ENCODE results near the gene GABRB1. TPM values are rescaled to one million over a fixed set of nuclear protein-coding genes. Genes with fewer than 3 reads are reported as not detected.

Gene GABRB1
- total RNA-seq, 2 experiments from 2014 or later = not detected

- no peak for DNase-seq
- CTCF ChIA-PET = no interaction called here
- Mint-ChIP-seq H3K27me3 (no peaks in the 10 kb centered on the region), H3K4me3 (no peak overlapping the region), H3K27ac (no peak overlapping the region), H3K9me3 (peaks cover 3% of the 10 kb centered on the region), H3K4me1 (ENCODE audit: low read depth) (peaks cover 13% of the 10 kb centered on the region), H3K36me3 (peaks cover 1% of the 10 kb centered on the region)
- intact Hi-C loops (cut with micrococcal nuclease) = loop anchor here (10.0 kb wide), 1 partner anchor 451 kb away; the partner anchor contains the start of gene COMMD8
- POLR2A ChIA-PET = interaction anchor here (0.7 kb wide), 1 partner anchor 108 kb away, joined by 3 read pairs; no protein-coding TSS in a partner anchor
Observed at GRCh38 chr4:47013373-47013772, 18.0 kb upstream of the GABRB1 start.

- ChIA-PET CTCF (interaction anchor here (0.6 kb wide), 1 partner anchor 336 kb away, joined by 3 read pairs; no protein-coding TSS in a partner anchor), POLR2A (no interaction called here)
- H3K4me1 Mint-ChIP-seq (ENCODE audit: low read depth) = no peaks in the 10 kb centered on the region
- no peaks in the 10 kb centered on the region for H3K9me3 Mint-ChIP-seq
- intact Hi-C loops (cut with micrococcal nuclease) = loop anchor here (10.0 kb wide), 1 partner anchor 448 kb away; the partner anchor contains the start of gene COMMD8
- DNase-seq = no peak
- H3K27me3 Mint-ChIP-seq = peaks cover 3% of the 10 kb centered on the region
- no peak overlapping the region for H3K4me3 Mint-ChIP-seq
- H3K36me3 Mint-ChIP-seq = no peaks in the 10 kb centered on the region
- no peak overlapping the region for H3K27ac Mint-ChIP-seq
Observed at GRCh38 chr4:47017081-47017480, 14.3 kb upstream of the GABRB1 start.

- POLR2A ChIA-PET = no interaction called here
- Mint-ChIP-seq H3K27ac (no peak overlapping the region), H3K4me1 (ENCODE audit: low read depth) (no peaks in the 10 kb centered on the region), H3K36me3 (no peaks in the 10 kb centered on the region), H3K27me3 (peaks cover 3% of the 10 kb centered on the region), H3K4me3 (no peak overlapping the region), H3K9me3 (no peaks in the 10 kb centered on the region)
- DNase-seq = no peak
- intact Hi-C loops (cut with micrococcal nuclease) = loop anchor here (10.0 kb wide), 1 partner anchor 447 kb away; the partner anchor contains the start of gene COMMD8
- CTCF ChIA-PET = interaction anchor here (0.6 kb wide), 1 partner anchor 336 kb away, joined by 3 read pairs; no protein-coding TSS in a partner anchor
Observed at GRCh38 chr4:47017494-47017893, 13.9 kb upstream of the GABRB1 start.

GRCh38 chr4:47031751-47032404 is 511 bp downstream of the GABRB1 start:
- H3K4me1 Mint-ChIP-seq (ENCODE audit: low read depth) = peaks cover 15% of the 10 kb centered on the region
- POLR2A ChIA-PET = no interaction called here
- peak overlapping the region; percentile 47 for H3K4me3 Mint-ChIP-seq
- intact Hi-C loops (cut with micrococcal nuclease) = loop anchor here (1.0 to 5.0 kb wide), 3 partner anchors 100 to 350 kb away; no protein-coding TSS in a partner anchor
- no peak overlapping the region for H3K27ac Mint-ChIP-seq
- CTCF ChIA-PET = no interaction called here
- no peaks in the 10 kb centered on the region for H3K9me3 Mint-ChIP-seq
- H3K36me3 Mint-ChIP-seq = no peaks in the 10 kb centered on the region
- DNase-seq = peak; percentile 17
- H3K27me3 Mint-ChIP-seq = peaks cover 29% of the 10 kb centered on the region

- POLR2A ChIA-PET = no interaction called here
- H3K27me3 Mint-ChIP-seq = peaks cover 29% of the 10 kb centered on the region
- H3K4me3 Mint-ChIP-seq = peak overlapping the region; percentile 23
- H3K4me1 Mint-ChIP-seq (ENCODE audit: low read depth) = peaks cover 15% of the 10 kb centered on the region
- no peak overlapping the region for H3K27ac Mint-ChIP-seq
- CTCF ChIA-PET = no interaction called here
- no peaks in the 10 kb centered on the region for H3K36me3 Mint-ChIP-seq
- DNase-seq = peak; percentile 63
- intact Hi-C loops (cut with micrococcal nuclease) = loop anchor here (1.0 to 5.0 kb wide), 3 partner anchors 100 to 350 kb away; no protein-coding TSS in a partner anchor
- no peaks in the 10 kb centered on the region for H3K9me3 Mint-ChIP-seq
Observed at GRCh38 chr4:47032405-47033106, 1.2 kb downstream of the GABRB1 start.

GRCh38 chr4:47038263-47038662 is 6.9 kb downstream of the GABRB1 start:
- DNase-seq = no peak
- Mint-ChIP-seq H3K27ac (no peak overlapping the region), H3K4me3 (no peak overlapping the region), H3K27me3 (peaks cover 7% of the 10 kb centered on the region), H3K36me3 (no peaks in the 10 kb centered on the region), H3K9me3 (no peaks in the 10 kb centered on the region), H3K4me1 (ENCODE audit: low read depth) (no peaks in the 10 kb centered on the region)
- CTCF ChIA-PET = no interaction called here
- POLR2A ChIA-PET = no interaction called here
- intact Hi-C loops (cut with micrococcal nuclease) = no loop called here

- ChIA-PET POLR2A (no interaction called here), CTCF (interaction anchor here (0.8 kb wide), 1 partner anchor 342 kb away, joined by 3 read pairs; no protein-coding TSS in a partner anchor)
- no peaks in the 10 kb centered on the region for H3K4me1 Mint-ChIP-seq (ENCODE audit: low read depth)
- peaks cover 11% of the 10 kb centered on the region for H3K27me3 Mint-ChIP-seq
- no peaks in the 10 kb centered on the region for H3K9me3 Mint-ChIP-seq
- intact Hi-C loops (cut with micrococcal nuclease) = no loop called here
- no peak for DNase-seq
- no peak overlapping the region for H3K27ac Mint-ChIP-seq
- no peak overlapping the region for H3K4me3 Mint-ChIP-seq
- no peaks in the 10 kb centered on the region for H3K36me3 Mint-ChIP-seq
Observed at GRCh38 chr4:47040828-47041227, 9.5 kb downstream of the GABRB1 start.

- H3K27ac Mint-ChIP-seq = no peak overlapping the region
- intact Hi-C loops (cut with micrococcal nuclease) = no loop called here
- H3K36me3 Mint-ChIP-seq = no peaks in the 10 kb centered on the region
- H3K9me3 Mint-ChIP-seq = no peaks in the 10 kb centered on the region
- peaks cover 12% of the 10 kb centered on the region for H3K27me3 Mint-ChIP-seq
- H3K4me3 Mint-ChIP-seq = no peak overlapping the region
- POLR2A ChIA-PET = no interaction called here
- DNase-seq = no peak
- CTCF ChIA-PET = no interaction called here
- no peaks in the 10 kb centered on the region for H3K4me1 Mint-ChIP-seq (ENCODE audit: low read depth)
Observed at GRCh38 chr4:47043821-47044220, 12.5 kb downstream of the GABRB1 start.

GRCh38 chr4:47045261-47045660 is 13.9 kb downstream of the GABRB1 start:
- Mint-ChIP-seq H3K9me3 (no peaks in the 10 kb centered on the region), H3K4me3 (no peak overlapping the region), H3K27ac (no peak overlapping the region), H3K27me3 (peaks cover 11% of the 10 kb centered on the region), H3K4me1 (ENCODE audit: low read depth) (no peaks in the 10 kb centered on the region), H3K36me3 (no peaks in the 10 kb centered on the region)
- POLR2A ChIA-PET = no interaction called here
- CTCF ChIA-PET = no interaction called here
- no peak for DNase-seq
- intact Hi-C loops (cut with micrococcal nuclease) = no loop called here

- H3K4me3 Mint-ChIP-seq = no peak overlapping the region
- ChIA-PET CTCF (no interaction called here), POLR2A (no interaction called here)
- peaks cover 16% of the 10 kb centered on the region for H3K27me3 Mint-ChIP-seq
- no peaks in the 10 kb centered on the region for H3K4me1 Mint-ChIP-seq (ENCODE audit: low read depth)
- H3K9me3 Mint-ChIP-seq = no peaks in the 10 kb centered on the region
- H3K27ac Mint-ChIP-seq = no peak overlapping the region
- intact Hi-C loops (cut with micrococcal nuclease) = no loop called here
- no peak for DNase-seq
- no peaks in the 10 kb centered on the region for H3K36me3 Mint-ChIP-seq
Observed at GRCh38 chr4:47049347-47049746, 18.0 kb downstream of the GABRB1 start.

- H3K36me3 Mint-ChIP-seq = no peaks in the 10 kb centered on the region
- POLR2A ChIA-PET = no interaction called here
- H3K27ac Mint-ChIP-seq = no peak overlapping the region
- intact Hi-C loops (cut with micrococcal nuclease) = no loop called here
- CTCF ChIA-PET = no interaction called here
- H3K4me3 Mint-ChIP-seq = no peak overlapping the region
- no peaks in the 10 kb centered on the region for H3K4me1 Mint-ChIP-seq (ENCODE audit: low read depth)
- no peaks in the 10 kb centered on the region for H3K9me3 Mint-ChIP-seq
- peaks cover 11% of the 10 kb centered on the region for H3K27me3 Mint-ChIP-seq
- no peak for DNase-seq
Observed at GRCh38 chr4:47050761-47051725, 19.7 kb downstream of the GABRB1 start.

GRCh38 chr4:47053485-47053884 is 22.1 kb downstream of the GABRB1 start:
- H3K4me1 Mint-ChIP-seq (ENCODE audit: low read depth) = no peaks in the 10 kb centered on the region
- CTCF ChIA-PET = interaction anchor here (0.6 kb wide), 1 partner anchor 1103 kb away, joined by 3 read pairs; no protein-coding TSS in a partner anchor
- no peaks in the 10 kb centered on the region for H3K9me3 Mint-ChIP-seq
- intact Hi-C loops (cut with micrococcal nuclease) = no loop called here
- no peaks in the 10 kb centered on the region for H3K36me3 Mint-ChIP-seq
- H3K4me3 Mint-ChIP-seq = no peak overlapping the region
- H3K27ac Mint-ChIP-seq = no peak overlapping the region
- POLR2A ChIA-PET = no interaction called here
- DNase-seq = no peak
- peaks cover 14% of the 10 kb centered on the region for H3K27me3 Mint-ChIP-seq
